GM18858 (cell line): ENCODE data around the gene CCDC50.

Source experiments
- ATAC-seq: cut with Tn5 transposase; IDR thresholded peaks from one replicate; pipeline ENCODE4 v1.9.1; 2021; ENCODE audit not compliant: unreplicated experiment

CCDC50 gene

DNA sequence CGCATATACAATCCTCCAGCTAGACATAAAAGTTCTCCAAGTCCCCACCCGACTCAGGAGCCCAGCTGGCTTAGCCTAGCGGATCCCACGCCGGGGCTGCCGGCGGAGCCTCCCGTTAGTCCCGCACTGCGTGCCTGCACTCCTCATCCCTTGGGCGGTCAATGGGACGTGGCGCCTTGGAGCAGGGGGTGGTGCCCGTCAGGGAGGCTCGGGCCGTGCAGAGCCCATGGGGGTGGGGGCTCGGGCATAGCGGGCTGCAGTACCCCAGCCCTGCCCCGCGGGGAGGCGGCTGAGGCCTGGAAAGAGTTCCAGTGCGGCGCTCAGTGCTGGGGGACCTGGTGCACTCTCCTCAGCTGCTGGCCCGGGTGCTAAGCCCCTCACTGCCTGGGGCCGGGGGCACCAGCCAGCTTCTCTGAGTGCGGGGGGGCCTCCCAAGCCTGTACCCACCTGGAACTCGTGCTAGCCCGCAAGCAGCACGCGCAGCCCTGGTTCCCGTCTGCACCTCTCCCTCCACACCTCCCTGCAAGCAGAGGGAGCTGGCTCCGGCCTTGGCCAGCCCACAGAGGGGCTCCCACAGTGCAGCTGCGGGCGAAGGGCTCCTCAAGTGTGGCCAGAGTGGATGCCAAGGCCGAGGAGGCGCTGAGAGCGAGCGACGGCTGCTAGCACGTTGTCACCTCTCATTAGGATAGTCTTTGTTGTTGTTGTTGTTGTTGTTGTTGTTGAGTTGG, 12.2 kb upstream of the CCDC50 start:
- ATAC-seq: no peak

DNA sequence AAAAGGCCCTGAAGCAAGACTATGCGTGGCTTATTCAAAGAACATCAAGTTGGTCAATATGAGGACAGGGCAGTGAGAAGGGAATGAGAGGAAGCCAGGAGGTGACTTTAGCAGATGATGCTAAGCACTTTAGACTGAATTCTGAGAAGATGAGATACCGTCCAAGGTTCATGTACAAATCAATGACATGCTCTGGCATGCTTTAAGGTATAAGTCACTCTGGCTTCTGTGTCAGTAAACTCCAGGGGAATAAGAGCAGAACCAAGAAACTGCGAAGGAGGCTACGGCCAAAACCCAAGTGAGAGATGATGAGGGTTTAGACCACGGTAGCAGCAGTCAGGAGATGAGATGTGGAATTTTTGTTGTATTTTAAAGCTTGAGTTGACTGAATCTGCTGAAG, 8.9 kb upstream of the CCDC50 start:
- ATAC-seq: no peak

- ATAC-seq: no peak
Observed at GRCh38 chr3:191321019-191321767, 8.0 kb upstream of the CCDC50 start.

DNA sequence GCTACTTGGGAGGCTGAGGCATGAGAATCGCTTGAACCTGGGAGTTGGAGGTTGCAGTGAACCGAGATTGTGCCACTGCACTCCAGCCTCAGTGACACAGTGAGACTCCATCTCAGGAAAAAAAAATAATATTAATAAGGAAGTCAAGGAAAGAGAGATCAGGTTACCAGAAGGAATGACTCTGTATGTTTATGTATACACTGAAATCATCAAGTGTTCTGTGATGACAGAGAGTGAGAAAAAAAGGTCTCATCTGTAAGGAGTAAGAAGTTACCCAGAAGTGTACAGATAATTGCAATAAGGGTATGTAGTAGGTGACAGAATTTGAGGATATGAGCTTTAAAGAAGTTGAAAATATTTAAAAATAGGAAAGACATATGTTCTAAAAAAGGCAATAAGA, 4.3 kb upstream of the CCDC50 start:
- no peak for ATAC-seq

- ATAC-seq: no peak
Observed at GRCh38 chr3:191327526-191327925, 1.7 kb upstream of the CCDC50 start.

- ATAC-seq: no peak
Observed at GRCh38 chr3:191328383-191328961, 722 bp upstream of the CCDC50 start.

DNA sequence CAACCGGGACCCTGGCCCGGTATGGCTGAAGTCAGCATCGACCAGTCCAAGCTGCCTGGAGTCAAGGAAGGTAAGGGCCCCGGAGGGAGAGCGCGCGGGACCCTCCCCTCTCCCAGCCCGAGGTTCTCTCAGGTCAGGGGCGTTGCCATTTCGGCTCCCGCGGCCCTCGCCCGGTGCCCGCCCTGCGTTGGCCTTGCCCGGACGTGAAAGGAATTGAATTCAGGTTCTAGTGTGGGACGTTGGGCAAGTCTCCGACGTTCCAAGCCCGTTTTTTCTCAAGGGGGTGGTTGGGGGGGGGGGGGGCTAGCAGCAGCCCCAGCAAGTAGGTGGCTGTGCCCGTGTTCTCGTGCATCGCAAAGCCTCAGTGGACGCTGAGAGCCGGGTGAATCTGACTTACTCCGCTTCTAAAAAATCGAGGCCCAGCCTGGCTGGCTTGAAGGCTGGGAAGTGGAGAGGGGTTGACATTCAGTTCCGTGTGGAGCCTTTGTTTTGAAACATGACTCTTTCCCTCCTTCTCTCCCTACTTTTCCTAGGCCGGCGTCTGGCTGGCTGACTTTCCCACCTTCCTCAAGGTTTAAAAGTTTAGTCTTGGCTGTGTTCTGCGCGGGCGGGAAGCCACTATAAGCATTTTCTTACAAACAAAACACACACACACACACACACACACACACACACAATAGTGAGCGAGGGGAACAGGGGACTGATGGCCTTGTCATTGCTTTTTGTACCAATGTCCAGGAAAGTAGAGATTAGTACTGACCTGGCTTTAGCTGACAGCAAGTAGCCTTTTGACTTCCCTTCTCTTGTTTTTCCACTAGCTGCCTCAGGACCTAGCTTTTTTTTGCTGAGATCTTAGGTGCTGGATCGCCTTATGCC, 698 bp downstream of the CCDC50 start, which contains the start of gene UTS2B:
Gene UTS2B (minus strand): TSS at position 873 of the 876 bp plus-strand sequence. CDS start 48,337 bp downstream, outside the sequence.
- ATAC-seq: peak; percentile 10

DNA sequence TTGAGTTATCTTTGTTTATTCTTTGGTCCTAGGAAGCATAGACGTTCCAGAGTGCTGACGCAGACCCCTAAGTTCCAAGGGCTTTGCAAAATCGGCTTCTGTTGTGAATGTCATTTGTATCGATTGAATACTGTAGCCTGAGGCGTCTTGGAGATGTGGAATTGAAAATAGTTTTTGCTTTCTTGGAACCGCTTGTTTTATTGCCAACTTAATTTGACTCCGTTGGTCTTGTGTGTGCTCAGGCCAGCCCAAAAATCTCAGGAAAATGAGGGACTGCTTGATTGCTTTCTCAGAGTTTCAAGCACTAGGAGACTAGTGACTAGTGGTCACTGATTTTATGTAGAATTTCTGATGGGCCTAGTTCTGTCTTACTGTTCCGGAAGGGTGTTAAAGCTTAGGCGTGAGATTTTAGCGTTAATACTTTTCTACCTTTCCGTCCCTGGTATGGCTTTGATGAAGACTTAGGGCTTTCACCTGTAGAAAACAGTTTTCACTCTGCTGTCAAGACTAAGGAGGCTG, 1.4 kb downstream of the CCDC50 start:
- no peak for ATAC-seq

DNA sequence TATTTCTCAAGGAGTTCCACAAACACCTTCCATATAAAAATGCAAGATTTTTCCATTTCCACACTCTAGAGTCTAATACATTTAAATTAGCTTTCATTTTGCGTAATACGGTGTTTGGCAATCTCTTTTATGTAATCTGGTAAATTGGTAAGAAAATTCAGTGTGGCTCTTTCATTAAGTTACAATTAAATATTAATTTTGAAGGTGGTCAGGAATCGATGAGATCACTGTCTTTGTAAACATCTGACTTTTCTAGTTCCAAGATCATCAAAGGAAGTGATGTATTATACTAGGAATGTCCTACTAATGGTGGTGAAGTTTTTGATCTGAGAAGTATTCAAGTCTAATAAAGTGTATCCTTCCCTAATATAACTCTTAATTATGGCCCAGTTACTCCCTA, 2.2 kb downstream of the CCDC50 start:
- no peak for ATAC-seq

DNA sequence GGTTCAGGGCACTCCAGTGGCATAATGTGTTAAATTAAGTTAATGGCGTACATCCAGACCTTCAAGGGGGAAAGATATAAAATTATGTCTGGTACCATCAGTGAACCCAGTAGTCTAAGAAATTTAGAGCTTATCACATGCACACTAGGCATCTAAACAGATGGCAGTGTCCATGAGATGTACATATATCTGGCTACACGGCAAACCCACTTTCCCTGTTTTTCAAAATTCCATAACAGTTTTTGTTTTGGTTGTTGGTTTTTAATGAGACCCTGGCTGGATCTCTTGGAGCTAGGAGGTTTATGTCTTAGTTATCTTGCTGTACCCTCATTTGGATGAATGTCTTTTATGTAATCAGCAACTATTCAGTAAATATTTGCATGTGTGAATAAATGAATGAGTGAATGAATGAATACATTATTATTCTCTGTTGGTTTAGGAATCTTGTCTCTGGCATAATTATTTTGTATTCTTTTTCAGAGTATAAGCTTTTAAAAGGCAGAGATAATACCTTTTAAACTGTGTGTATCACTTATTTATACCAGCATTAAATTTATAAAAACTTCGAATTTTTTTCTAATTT, 4.2 kb downstream of the CCDC50 start:
- no peak for ATAC-seq

- ATAC-seq: no peak
Observed at GRCh38 chr3:191334346-191334893, 5.2 kb downstream of the CCDC50 start.

DNA sequence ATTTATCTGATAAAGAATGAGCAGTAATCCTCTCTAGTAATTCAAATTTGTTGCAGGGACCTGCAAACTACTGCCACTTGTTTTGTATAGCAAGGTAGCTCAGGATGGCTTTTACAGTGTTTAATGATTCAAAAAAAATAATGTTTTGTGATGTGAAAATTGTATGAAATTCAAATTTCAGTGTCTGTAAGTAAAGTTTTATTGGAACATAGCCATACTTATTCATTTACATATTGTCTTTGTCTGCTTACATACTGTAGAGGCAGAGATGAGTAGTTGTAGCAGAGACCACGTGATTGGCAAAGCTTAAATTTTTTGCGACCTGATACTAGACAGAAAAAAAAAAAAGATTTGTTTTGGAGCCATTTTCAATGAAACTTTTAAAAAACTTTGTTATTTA, 7.6 kb downstream of the CCDC50 start:
- no peak for ATAC-seq

DNA sequence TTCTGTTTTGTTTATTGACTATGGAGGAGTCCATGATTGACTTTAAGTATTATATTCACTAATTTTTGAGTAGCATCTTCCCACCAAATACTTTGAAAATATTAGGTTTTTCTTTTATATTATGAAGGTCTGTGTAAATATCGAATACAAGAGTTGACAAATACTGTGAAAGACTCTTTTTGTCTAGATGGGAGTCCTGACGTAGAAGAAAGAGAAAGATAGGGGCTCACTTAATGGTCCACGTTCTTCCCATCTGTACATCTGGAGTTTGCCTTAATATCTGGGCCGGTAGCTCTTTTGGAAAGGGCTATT, 8.9 kb downstream of the CCDC50 start:
- ATAC-seq: no peak

DNA sequence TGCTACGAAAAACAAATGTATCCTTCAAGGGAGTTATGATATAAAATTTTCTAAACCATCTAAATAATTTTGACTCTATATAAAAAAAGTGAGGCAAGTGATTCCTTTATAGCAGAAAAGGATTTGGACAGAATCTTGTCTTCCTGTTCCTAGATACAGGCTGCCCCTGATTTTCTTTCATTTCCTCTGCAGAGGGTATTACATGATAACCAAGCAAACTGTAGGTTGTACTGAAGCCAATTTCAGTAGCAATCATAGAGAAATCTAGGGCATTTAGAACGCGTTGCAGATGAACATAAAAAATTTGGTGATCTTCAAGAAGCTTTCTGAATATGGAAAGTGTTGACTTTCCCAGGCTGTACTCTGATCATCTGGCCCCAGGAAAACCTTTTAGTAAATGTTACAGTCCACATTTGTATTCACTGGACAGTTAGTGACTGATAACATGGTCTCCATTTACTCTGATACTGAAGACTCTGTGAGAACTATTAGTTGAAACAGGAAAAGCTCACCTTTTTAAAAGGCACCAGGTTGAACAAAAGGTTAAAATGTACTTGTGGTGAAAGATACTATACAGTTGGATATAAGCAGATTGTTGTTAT, 10.2 kb downstream of the CCDC50 start:
- ATAC-seq: no peak

- no peak for ATAC-seq
Observed at GRCh38 chr3:191340351-191340750, 11.2 kb downstream of the CCDC50 start.

DNA sequence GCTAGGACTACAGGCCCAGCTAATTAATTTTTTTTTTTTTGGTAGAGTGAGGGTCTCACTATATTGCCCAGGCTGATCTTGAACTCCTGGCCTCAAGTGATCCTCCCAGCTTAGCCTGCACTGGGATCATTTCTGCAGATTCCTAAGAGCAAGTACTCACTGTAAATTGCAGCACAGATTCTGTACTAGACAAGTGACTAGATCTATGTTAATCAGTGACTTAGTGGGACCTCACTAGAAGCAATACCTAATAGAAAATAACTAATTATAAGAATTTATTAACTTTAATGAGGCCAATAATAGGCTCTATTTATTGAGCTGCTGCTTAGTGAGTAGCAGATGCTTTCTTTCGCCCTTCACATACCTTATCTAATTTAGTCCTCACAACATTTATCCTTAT, 11.8 kb downstream of the CCDC50 start:
- ATAC-seq: no peak

DNA sequence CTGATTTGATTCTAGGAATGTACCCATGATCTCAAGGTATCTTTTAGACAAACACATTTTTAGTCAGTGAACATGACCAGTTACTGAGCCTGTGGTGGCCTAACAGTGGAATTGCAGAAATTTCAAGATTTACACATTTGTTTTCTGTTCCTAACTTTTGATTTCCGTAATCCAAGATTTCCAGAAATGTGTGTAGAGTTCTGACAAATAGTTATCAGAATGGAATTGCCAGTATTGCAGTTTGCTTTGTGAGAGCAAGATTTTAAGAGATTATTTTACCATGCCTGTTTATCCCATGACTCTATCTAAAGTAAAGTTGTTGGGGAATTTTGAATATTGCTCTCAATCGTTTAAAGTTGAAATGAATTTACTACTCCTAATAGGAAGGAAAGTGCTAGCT, 12.8 kb downstream of the CCDC50 start:
- no peak for ATAC-seq

DNA sequence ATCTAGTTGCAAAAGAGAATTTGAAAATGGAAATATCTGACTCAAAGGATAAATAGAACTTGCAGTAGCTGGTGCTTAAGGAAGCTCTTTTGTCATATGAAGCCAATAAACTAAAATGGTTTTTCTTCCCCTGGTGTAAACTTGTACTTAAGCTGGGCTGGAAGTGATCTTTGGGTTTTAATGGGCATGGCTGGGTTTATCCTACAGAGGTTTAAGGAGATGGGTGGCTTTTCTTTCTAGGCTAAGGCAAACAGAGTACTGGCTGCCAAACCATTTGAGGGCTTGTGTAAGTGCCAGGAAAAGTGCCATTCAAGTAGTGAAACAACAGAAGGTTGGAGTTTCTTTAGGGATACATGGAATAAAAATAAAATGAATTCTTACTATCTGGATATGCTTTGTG, 13.2 kb downstream of the CCDC50 start:
- ATAC-seq: no peak

DNA sequence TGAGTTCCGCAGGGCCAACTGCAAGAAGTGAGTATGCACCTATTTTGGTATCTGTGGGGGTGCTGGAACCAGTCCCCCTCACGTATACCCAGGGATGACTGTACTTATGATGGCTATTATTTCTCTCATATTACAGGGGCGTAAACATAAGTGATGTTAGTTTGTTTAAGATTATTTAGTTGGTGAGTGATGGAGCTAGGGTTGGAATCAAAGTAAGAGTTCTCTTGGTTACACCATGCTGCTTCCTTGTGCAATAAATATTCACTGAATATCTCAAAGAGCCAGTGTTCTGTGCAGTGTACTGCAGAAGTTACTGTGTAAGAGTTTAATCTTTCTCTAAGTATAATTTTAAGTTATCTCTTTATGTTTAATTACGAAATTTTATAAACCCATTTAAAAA, 13.9 kb downstream of the CCDC50 start:
- ATAC-seq: no peak

GRCh38 chr3:191343913-191344312, 14.7 kb downstream of the CCDC50 start:
- no peak for ATAC-seq
